Breast epithelium (tissue), 3 donors: ENCODE results near the gene PTPN21.

ENCODE experiments used
- POLR2A ChIP-seq: fragments of 450-650 bp; IDR thresholded peaks from one replicate; pipeline ENCODE4 v1.6.1; 2016; ENCODE audit warnings: antibody characterized with exemption, mild to moderate bottlenecking, moderate library complexity
- POLR2AphosphoS5 ChIP-seq, 3 donors: sonication (generic); formaldehyde crosslinking; IDR thresholded peaks; one replicate each; pipeline ENCODE4 v1.6.1; 2017; ENCODE audit warnings: antibody characterized with exemption in 3 of 3
- TF ChIP-seq, protein P1 (sequence below), 3 donors: fragments of 450-650 bp; IDR thresholded peaks; one replicate each; pipeline ENCODE4 v1.5.1; 2016 to 2017; ENCODE audit warnings: antibody characterized with exemption in 3 of 3, mild to moderate bottlenecking in 3 of 3, moderate library complexity in 3 of 3

GRCh38 chr14:88468406-88468805 is 86.4 kb downstream of the PTPN21 start:
- no peak for TF ChIP-seq POLR2A
- TF ChIP-seq, protein P1, sequence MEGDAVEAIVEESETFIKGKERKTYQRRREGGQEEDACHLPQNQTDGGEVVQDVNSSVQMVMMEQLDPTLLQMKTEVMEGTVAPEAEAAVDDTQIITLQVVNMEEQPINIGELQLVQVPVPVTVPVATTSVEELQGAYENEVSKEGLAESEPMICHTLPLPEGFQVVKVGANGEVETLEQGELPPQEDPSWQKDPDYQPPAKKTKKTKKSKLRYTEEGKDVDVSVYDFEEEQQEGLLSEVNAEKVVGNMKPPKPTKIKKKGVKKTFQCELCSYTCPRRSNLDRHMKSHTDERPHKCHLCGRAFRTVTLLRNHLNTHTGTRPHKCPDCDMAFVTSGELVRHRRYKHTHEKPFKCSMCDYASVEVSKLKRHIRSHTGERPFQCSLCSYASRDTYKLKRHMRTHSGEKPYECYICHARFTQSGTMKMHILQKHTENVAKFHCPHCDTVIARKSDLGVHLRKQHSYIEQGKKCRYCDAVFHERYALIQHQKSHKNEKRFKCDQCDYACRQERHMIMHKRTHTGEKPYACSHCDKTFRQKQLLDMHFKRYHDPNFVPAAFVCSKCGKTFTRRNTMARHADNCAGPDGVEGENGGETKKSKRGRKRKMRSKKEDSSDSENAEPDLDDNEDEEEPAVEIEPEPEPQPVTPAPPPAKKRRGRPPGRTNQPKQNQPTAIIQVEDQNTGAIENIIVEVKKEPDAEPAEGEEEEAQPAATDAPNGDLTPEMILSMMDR (IDR thresholded peaks at IDR 0.05), result no peak
- TF ChIP-seq POLR2AphosphoS5 (IDR thresholded peaks at IDR 0.05), result no peak
